RWPE1 (cell line): ENCODE data around the gene THEM4.
"Not testable (repeated sequence)": the region's sequence is repeated elsewhere in the genome, so short reads cannot be mapped to it uniquely, and the experiment has no call there.

Experiments used
- CTCF ChIA-PET: fragments of 350-600 bp; sonication (Branson Sonifier 250); formaldehyde crosslinking; extraction: SDS; loops from one replicate; lab custom pipeline; 2021; lab: Yijun Ruan, JAX
- POLR2A ChIA-PET: fragments of 400-600 bp; formaldehyde crosslinking; extraction: SDS; loops from one replicate; lab custom pipeline; 2020; ENCODE audit warnings: antibody characterized with exemption; ENCODE audit not compliant: low non-redundant PET; lab: Yijun Ruan, JAX
- DNase-seq: peaks from one replicate; pipeline ENCODE4 v3.0.0; 2012; ENCODE audit warnings: low spot score
- H3K27ac ChIP-seq: fragments of 450-650 bp; 2 replicates; pipeline ENCODE4 v1.5.1; 2017
- TF ChIP-seq, protein P1 (sequence below): fragments of 450-650 bp; conservative IDR thresholded peaks from 2 replicates; pipeline ENCODE4 v1.5.1; 2017; ENCODE audit warnings: low read depth, mild to moderate bottlenecking

THEM4 gene

DNA sequence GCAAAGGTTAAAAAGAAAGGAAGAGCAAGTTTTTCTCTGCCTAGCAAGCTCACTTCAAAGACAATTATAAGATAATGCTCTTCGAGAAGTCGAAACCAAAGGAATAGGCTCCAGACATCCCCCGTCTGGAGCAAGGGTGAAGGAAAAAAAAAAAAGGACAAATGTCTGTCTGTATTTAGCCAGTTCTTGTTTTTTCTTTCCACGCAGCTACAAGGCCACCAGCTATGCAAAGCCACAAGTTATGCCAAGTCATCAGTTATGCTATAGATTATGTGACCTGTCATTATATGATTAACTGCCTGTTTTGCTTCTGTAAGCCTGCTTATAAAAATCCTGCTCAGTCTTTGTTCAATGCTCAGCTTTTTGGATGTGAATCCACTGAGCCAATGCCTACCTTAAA, 53.4 kb downstream of the THEM4 start:
- H3K27ac ChIP-seq, result no peak overlapping the region
- POLR2A ChIA-PET, result interaction anchor here (0.7 kb wide), 2 partner anchors 44 to 45 kb away, joined by 3 to 4 read pairs; no protein-coding TSS in a partner anchor
- CTCF ChIA-PET, result no interaction called here
- TF ChIP-seq, protein P1, sequence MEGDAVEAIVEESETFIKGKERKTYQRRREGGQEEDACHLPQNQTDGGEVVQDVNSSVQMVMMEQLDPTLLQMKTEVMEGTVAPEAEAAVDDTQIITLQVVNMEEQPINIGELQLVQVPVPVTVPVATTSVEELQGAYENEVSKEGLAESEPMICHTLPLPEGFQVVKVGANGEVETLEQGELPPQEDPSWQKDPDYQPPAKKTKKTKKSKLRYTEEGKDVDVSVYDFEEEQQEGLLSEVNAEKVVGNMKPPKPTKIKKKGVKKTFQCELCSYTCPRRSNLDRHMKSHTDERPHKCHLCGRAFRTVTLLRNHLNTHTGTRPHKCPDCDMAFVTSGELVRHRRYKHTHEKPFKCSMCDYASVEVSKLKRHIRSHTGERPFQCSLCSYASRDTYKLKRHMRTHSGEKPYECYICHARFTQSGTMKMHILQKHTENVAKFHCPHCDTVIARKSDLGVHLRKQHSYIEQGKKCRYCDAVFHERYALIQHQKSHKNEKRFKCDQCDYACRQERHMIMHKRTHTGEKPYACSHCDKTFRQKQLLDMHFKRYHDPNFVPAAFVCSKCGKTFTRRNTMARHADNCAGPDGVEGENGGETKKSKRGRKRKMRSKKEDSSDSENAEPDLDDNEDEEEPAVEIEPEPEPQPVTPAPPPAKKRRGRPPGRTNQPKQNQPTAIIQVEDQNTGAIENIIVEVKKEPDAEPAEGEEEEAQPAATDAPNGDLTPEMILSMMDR, result no peak
- DNase-seq, result no peak

- CTCF ChIA-PET, result interaction anchor here (1.1 kb wide), 1 partner anchor 20 kb away, joined by 4 read pairs; no protein-coding TSS in a partner anchor
- H3K27ac ChIP-seq, result peak overlapping the region; percentile 50
- POLR2A ChIA-PET, result interaction anchor here (0.7 kb wide), 1 partner anchor 44 kb away, joined by 4 read pairs; no protein-coding TSS in a partner anchor
- not testable (repeated sequence) for DNase-seq
Observed at GRCh38 chr1:151855516-151855915, 53.8 kb downstream of the THEM4 start.

GRCh38 chr1:151854658-151855057, 54.7 kb downstream of the THEM4 start:
- H3K27ac ChIP-seq, result peak overlapping the region; percentile 41
- no peak for DNase-seq
- ChIA-PET POLR2A (no interaction called here), CTCF (interaction anchor here (1.1 kb wide), 1 partner anchor 19 kb away, joined by 4 read pairs; no protein-coding TSS in a partner anchor)
- TF ChIP-seq, protein P1, result no peak

DNA sequence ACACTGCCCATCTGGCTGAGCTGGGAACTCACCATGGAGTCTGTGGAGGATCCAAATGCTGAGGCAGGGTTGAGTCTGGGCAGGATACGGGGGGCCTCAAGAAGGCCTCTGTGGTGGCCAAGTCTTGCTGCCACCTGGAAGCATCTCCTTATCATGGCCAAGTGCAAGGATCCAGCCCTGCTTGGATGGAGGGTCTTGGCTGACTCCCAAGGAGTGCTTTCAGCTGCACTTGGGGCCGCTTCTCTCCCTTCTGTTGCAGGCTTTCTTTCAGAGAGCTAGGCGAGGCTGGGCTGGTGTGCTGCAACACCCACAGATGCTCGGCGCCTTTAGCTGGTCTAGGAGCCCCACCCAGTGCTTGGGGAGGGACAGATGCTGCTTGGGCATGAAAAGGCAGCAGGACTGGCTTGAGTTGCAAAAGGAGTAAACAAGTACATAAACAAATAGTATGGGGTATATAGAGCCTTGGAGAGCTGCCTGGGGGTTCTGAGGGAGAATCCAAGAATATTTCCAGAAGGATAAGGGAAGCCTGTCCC, 55.8 kb downstream of the THEM4 start, which contains the start of gene THEM5:
THEM5 (minus strand) TSS at position 302 of the 533 bp plus-strand sequence; CDS start at position 155, 147 bp downstream.
- POLR2A ChIA-PET, result no interaction called here
- CTCF ChIA-PET, result interaction anchor here (1.4 kb wide), 1 partner anchor 17 kb away, joined by 5 read pairs; no protein-coding TSS in a partner anchor
- no peak for DNase-seq
- peak within 1 kb of the TSS; percentile 41 for H3K27ac ChIP-seq
- TF ChIP-seq, protein P1, result no peak

DNA sequence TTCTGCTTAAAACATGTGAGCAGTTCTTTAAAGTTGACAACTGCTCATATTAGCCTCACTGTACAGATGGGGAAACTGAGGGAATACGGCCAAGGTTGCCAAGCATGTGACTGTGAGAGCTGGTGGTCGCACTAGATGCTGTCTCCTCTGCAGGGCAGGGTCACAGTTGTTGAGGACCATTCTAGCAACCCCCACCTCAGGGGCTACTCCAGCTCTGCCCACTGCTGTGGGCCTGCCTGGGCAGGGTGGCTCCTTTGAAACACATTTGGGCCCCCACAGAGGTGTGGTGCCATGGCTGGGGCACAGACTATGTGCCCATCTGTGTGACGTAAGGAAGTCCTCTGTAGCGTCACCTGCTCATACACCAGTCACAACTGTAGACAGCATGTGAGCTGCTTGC, 56.6 kb downstream of the THEM4 start:
- no peak for DNase-seq
- ChIA-PET POLR2A (interaction anchor here (0.5 kb wide), 1 partner anchor 24 kb away, joined by 5 read pairs; no protein-coding TSS in a partner anchor), CTCF (interaction anchor here (1.4 kb wide), 1 partner anchor 17 kb away, joined by 5 read pairs; no protein-coding TSS in a partner anchor)
- TF ChIP-seq, protein P1, result no peak
- no peak overlapping the region for H3K27ac ChIP-seq

DNA sequence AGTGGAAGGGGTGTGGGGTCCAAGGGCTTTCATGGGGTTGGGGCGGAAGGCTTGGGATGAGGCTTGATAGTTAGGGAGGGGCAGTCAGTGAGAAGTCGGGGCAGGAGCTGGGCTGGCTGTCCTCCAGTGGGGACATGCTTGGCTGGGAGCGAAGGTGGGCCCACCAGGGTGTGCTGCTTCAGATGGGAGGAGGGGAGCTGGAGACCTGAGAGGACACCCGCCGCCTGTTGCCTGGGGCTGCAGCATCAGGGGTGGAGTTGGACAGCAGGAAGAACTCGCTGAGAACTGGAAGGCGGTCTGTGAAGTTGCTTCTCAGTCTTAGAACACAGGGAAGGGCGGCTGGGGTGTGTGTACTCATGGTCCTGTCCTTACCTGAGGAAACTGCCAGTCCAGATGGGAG, 57.4 kb downstream of the THEM4 start:
- ChIA-PET POLR2A (no interaction called here), CTCF (interaction anchor here (0.5 to 0.7 kb wide), 3 partner anchors 57 to 198 kb away, joined by 3 to 5 read pairs (median 4); partner anchors contain the start of gene THEM4)
- DNase-seq, result no peak
- TF ChIP-seq, protein P1, result no peak
- H3K27ac ChIP-seq, result no peak overlapping the region

GRCh38 chr1:151849871-151850270, 59.4 kb downstream of the THEM4 start:
- DNase-seq, result no peak
- no peak overlapping the region for H3K27ac ChIP-seq
- ChIA-PET CTCF (no interaction called here), POLR2A (no interaction called here)
- TF ChIP-seq, protein P1, result no peak
